Measurements from ENCODE around the gene CYP19A1.

CYP19A1 gene

GRCh38 chr15:51322621-51323296 is 15.6 kb downstream of the CYP19A1 start:
- DNase-seq: no peak

- DNase-seq: no peak
Observed at GRCh38 chr15:51321316-51321715, 17.1 kb downstream of the CYP19A1 start.

- no peak for DNase-seq
Observed at GRCh38 chr15:51320843-51321242, 17.6 kb downstream of the CYP19A1 start.

- no peak for DNase-seq
Observed at GRCh38 chr15:51319539-51319938, 18.9 kb downstream of the CYP19A1 start.

- no peak for DNase-seq
Observed at GRCh38 chr15:51318382-51319150, 19.8 kb downstream of the CYP19A1 start.

- no peak for DNase-seq
Observed at GRCh38 chr15:51316636-51317035, 21.8 kb downstream of the CYP19A1 start.

- DNase-seq: no peak
Observed at GRCh38 chr15:51315726-51316125, 22.7 kb downstream of the CYP19A1 start.

GRCh38 chr15:51314391-51315337 is 23.7 kb downstream of the CYP19A1 start:
- DNase-seq: no peak

GRCh38 chr15:51313644-51314280 is 24.6 kb downstream of the CYP19A1 start:
- no peak for DNase-seq

- peak; percentile 78 for DNase-seq
Observed at GRCh38 chr15:51313074-51313393, 25.4 kb downstream of the CYP19A1 start.

- DNase-seq: no peak
Observed at GRCh38 chr15:51312166-51313073, 26.0 kb downstream of the CYP19A1 start.

- no peak for DNase-seq
Observed at GRCh38 chr15:51311510-51311909, 26.9 kb downstream of the CYP19A1 start.

GRCh38 chr15:51310064-51310463 is 28.3 kb downstream of the CYP19A1 start:
- no peak for DNase-seq

GRCh38 chr15:51307811-51308210 is 30.6 kb downstream of the CYP19A1 start:
- no peak for DNase-seq

GRCh38 chr15:51307325-51307724 is 31.1 kb downstream of the CYP19A1 start:
- no peak for DNase-seq

GRCh38 chr15:51303462-51303980 is 34.9 kb downstream of the CYP19A1 start:
- DNase-seq: no peak

- DNase-seq: no peak
Observed at GRCh38 chr15:51302480-51302879, 35.9 kb downstream of the CYP19A1 start.

- no peak for DNase-seq
Observed at GRCh38 chr15:51299187-51300015, 39.0 kb downstream of the CYP19A1 start.

GRCh38 chr15:51298620-51299019 is 39.8 kb downstream of the CYP19A1 start:
- no peak for DNase-seq

- DNase-seq: no peak
Observed at GRCh38 chr15:51290720-51291119, 47.7 kb downstream of the CYP19A1 start.

GRCh38 chr15:51289290-51289689 is 49.1 kb downstream of the CYP19A1 start:
- no peak for DNase-seq

All from kidney glomerular epithelial cell (primary cell).